ENCODE data around the gene TBC1D14.

The TBC1D14 gene

GRCh38 chr4:6944301-6945051 lies 34.9 kb downstream of the TBC1D14 start:
- no peak for DNase-seq

- DNase-seq, result no peak
These were observed 35.4 kb downstream of the TBC1D14 start for GRCh38 chr4:6945052-6945409.

- no peak for DNase-seq
These were observed 36.9 kb downstream of the TBC1D14 start for GRCh38 chr4:6946497-6946896.

- no peak for DNase-seq
These were observed 38.5 kb downstream of the TBC1D14 start for GRCh38 chr4:6948134-6948460.

- DNase-seq, result no peak
These were observed 42.3 kb downstream of the TBC1D14 start for GRCh38 chr4:6951880-6952381.

GRCh38 chr4:6953751-6954380 lies 44.2 kb downstream of the TBC1D14 start:
- DNase-seq, result peak in 2 of 56 donors; percentile 21 to 84

- DNase-seq, result no peak
These were observed 45.8 kb downstream of the TBC1D14 start for GRCh38 chr4:6955261-6955911.

GRCh38 chr4:6956087-6956433 lies 46.4 kb downstream of the TBC1D14 start:
- DNase-seq, result no peak

GRCh38 chr4:6956434-6957147 lies 47.0 kb downstream of the TBC1D14 start:
- no peak for DNase-seq

- no peak for DNase-seq
These were observed 47.5 kb downstream of the TBC1D14 start for GRCh38 chr4:6957148-6957520.

- DNase-seq, result no peak
These were observed 48.4 kb downstream of the TBC1D14 start for GRCh38 chr4:6957994-6958393.

- DNase-seq, result no peak
These were observed 49.6 kb downstream of the TBC1D14 start for GRCh38 chr4:6959261-6959660.

GRCh38 chr4:6960154-6960553 lies 50.5 kb downstream of the TBC1D14 start:
- no peak for DNase-seq

- DNase-seq, result no peak
These were observed 51.2 kb downstream of the TBC1D14 start for GRCh38 chr4:6960628-6961412.

GRCh38 chr4:6961496-6962210 lies 52.0 kb downstream of the TBC1D14 start:
- no peak for DNase-seq

GRCh38 chr4:6962211-6963041 lies 52.8 kb downstream of the TBC1D14 start:
- DNase-seq, result peak in 25 of 56 donors; percentile 28 to 79 (median 58)

- DNase-seq, result peak in 1 of 56 donors; percentile 33
These were observed 53.5 kb downstream of the TBC1D14 start for GRCh38 chr4:6963139-6963611.

- no peak for DNase-seq
These were observed 55.2 kb downstream of the TBC1D14 start for GRCh38 chr4:6964858-6965257.

GRCh38 chr4:6965329-6965728 lies 55.7 kb downstream of the TBC1D14 start:
- DNase-seq, result no peak
